ENCODE results near the gene CRBN.
A peak's percentile ranks its signal among the peaks of the same experiment; 100 is the strongest.

Gene CRBN

GRCh38 chr3:3179407-3180094 is at the start of gene CRBN:
Gene CRBN, minus strand, starts transcription at chr3:3179691. Its CDS starts 4 bp downstream, at chr3:3179687.
- DNase-seq: peak; percentile 88 to 91

- no peak for DNase-seq
These were observed 48.1 kb upstream of the CRBN start for GRCh38 chr3:3227640-3228039.

- no peak for DNase-seq
These were observed 42.0 kb upstream of the CRBN start for GRCh38 chr3:3221528-3221927.

- DNase-seq: no peak
These were observed 36.9 kb upstream of the CRBN start for GRCh38 chr3:3216401-3216800.

GRCh38 chr3:3212781-3213440 is 33.4 kb upstream of the CRBN start:
- no peak for DNase-seq

- no peak for DNase-seq
These were observed 30.2 kb upstream of the CRBN start for GRCh38 chr3:3209714-3210113.

- DNase-seq: no peak
These were observed 29.6 kb upstream of the CRBN start for GRCh38 chr3:3209057-3209456.

- peak in 1 of 2 donors; percentile 12 for DNase-seq
These were observed 22.1 kb upstream of the CRBN start for GRCh38 chr3:3201611-3202010.

- peak; percentile 26 to 46 for DNase-seq
These were observed 21.2 kb upstream of the CRBN start for GRCh38 chr3:3200632-3201212.

GRCh38 chr3:3199306-3199705 is 19.8 kb upstream of the CRBN start:
- no peak for DNase-seq

- DNase-seq: no peak
These were observed 16.8 kb upstream of the CRBN start for GRCh38 chr3:3196148-3196861.

- no peak for DNase-seq
These were observed 15.4 kb upstream of the CRBN start for GRCh38 chr3:3194861-3195260.

- DNase-seq: no peak
These were observed 12.8 kb upstream of the CRBN start for GRCh38 chr3:3192286-3192675.

- peak in 1 of 2 donors; percentile 48 for DNase-seq
These were observed 12.3 kb upstream of the CRBN start for GRCh38 chr3:3191675-3192285.

- no peak for DNase-seq
These were observed 10.5 kb upstream of the CRBN start for GRCh38 chr3:3189961-3190360.

- no peak for DNase-seq
These were observed 9.7 kb upstream of the CRBN start for GRCh38 chr3:3189102-3189727.

- DNase-seq: no peak
These were observed 5.4 kb upstream of the CRBN start for GRCh38 chr3:3184876-3185275.

- DNase-seq: no peak
These were observed 965 bp upstream of the CRBN start for GRCh38 chr3:3180456-3180855.

GRCh38 chr3:3178498-3179328 is 778 bp downstream of the CRBN start:
- no peak for DNase-seq

GRCh38 chr3:3177861-3178497 is 1.5 kb downstream of the CRBN start:
- DNase-seq: no peak

- DNase-seq: no peak
These were observed 6.9 kb downstream of the CRBN start for GRCh38 chr3:3172627-3173026.

Measured in CD4-positive, alpha-beta T cell treated with Interleukin-1 beta for 1 hour (primary cell).